VCaP (cell line): Measurements from ENCODE around the gene MED22.

Source experiments
- H3K27ac ChIP-seq: fragments of 450-650 bp; 2 replicates; pipeline ENCODE4 v1.5.1; 2017
- CTCF ChIP-seq: fragments of 450-650 bp; conservative IDR thresholded peaks from 2 replicates; pipeline ENCODE4 v1.5.1; 2017; ENCODE audit warnings: mild to moderate bottlenecking, moderate library complexity

The MED22 gene

GRCh38 chr9:133353548-133353947 lies 5.6 kb upstream of the MED22 start:
- peak overlapping the region; percentile 13; the same call in 1 of the 2 replicates for H3K27ac ChIP-seq
- TF ChIP-seq CTCF = no peak

- TF ChIP-seq CTCF = no peak
- peak overlapping the region; percentile 13; the same call in 1 of the 2 replicates for H3K27ac ChIP-seq
These were observed 4.9 kb upstream of the MED22 start for GRCh38 chr9:133352635-133353340.

GRCh38 chr9:133351908-133352634 lies 4.1 kb upstream of the MED22 start:
- peak overlapping the region; percentile 98; the same call in 1 of the 2 replicates for H3K27ac ChIP-seq
- TF ChIP-seq CTCF = peak; percentile 74

GRCh38 chr9:133351526-133351907 lies 3.6 kb upstream of the MED22 start:
- peak overlapping the region; percentile 98; the same call in 1 of the 2 replicates for H3K27ac ChIP-seq

GRCh38 chr9:133349965-133350616 lies 2.2 kb upstream of the MED22 start:
- no peak for TF ChIP-seq CTCF
- H3K27ac ChIP-seq = peak overlapping the region; percentile 98

More at GRCh38 chr9:133351526-133351907, 3.6 kb upstream of the MED22 start:
- no peak for TF ChIP-seq CTCF

GRCh38 chr9:133348718-133349573 lies 1.0 kb upstream of the MED22 start:
- TF ChIP-seq CTCF = no peak
- H3K27ac ChIP-seq = peak overlapping the region; percentile 98
